BLaER1 treated with 17β-estradiol and CSF1 and Interleukin-3, amounts not matched to agents 10 nM and 100 nM (cell line): ENCODE results near the gene PPP1R3C.

ENCODE experiments used
- H3K27ac ChIP-seq, 11 experiments: shearing (Covaris generic); formaldehyde crosslinking; 2 replicates each; pipeline ENCODE4 v1.8.1; 2022
- H3K27me3 ChIP-seq, 11 experiments: shearing (Covaris generic); formaldehyde crosslinking; 2 replicates each; pipeline ENCODE4 v1.8.1; 2022
- H3K36me3 ChIP-seq, 11 experiments: shearing (Covaris generic); formaldehyde crosslinking; 2 replicates each; pipeline ENCODE4 v1.8.1; 2022
- H3K4me1 ChIP-seq, 10 experiments: shearing (Covaris generic); formaldehyde crosslinking; 2 replicates each; pipeline ENCODE4 v1.8.1; 2022
- H3K4me2 ChIP-seq, 11 experiments: shearing (Covaris generic); formaldehyde crosslinking; 2 replicates each; pipeline ENCODE4 v1.8.1; 2022
- H3K4me3 ChIP-seq, 10 experiments: shearing (Covaris generic); formaldehyde crosslinking; 2 replicates each; pipeline ENCODE4 v1.8.1; 2022
- H3K9ac ChIP-seq, 11 experiments: shearing (Covaris generic); formaldehyde crosslinking; 2 replicates each; pipeline ENCODE4 v1.8.1; 2022
- H3K9me3 ChIP-seq, 11 experiments: shearing (Covaris generic); formaldehyde crosslinking; replicated peaks in 1 of 11; 2 replicates each; pipeline ENCODE4 v1.8.1; 2022
- H4K20me1 ChIP-seq, 11 experiments: shearing (Covaris generic); formaldehyde crosslinking; 2 replicates each; pipeline ENCODE4 v1.8.1; 2022
- Cebpa-rat ChIP-seq, 11 experiments: shearing (Covaris generic); IDR thresholded peaks; 2 replicates each; pipeline ENCODE4 v1.8.1; 2022

The PPP1R3C gene

DNA sequence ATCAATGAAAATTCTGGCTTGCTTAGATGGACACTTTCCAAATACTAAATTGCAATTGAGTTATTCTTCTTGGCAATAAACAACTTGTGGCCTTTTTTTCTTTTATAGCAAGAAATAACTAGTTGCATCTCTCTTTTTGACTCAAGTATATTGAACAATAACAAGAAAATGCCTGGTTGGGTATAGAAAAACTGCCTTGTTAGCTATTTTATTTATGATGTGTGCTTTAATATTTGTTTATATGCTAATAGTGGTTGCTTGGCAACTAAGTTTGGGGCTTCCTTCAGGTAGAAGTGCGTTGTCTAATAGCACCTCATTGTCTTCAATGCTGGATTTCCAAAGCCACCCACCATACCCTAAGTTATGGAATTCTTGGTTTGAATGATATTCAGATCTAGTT, 30.1 kb upstream of the PPP1R3C start:
- Histone ChIP-seq H3K36me3 (no peaks in the 10 kb centered on the region), H4K20me1 (no peaks in the 10 kb centered on the region), H3K27me3 (no peaks in the 10 kb centered on the region), H3K4me1 (no peaks in the 10 kb centered on the region), H3K27ac (no peak overlapping the region), H3K4me3 (no peak overlapping the region), H3K4me2 (no peak overlapping the region), H3K9ac (no peak overlapping the region), H3K9me3 (peaks cover 0 to 8% (median 3%) of the 10 kb centered on the region in 11 experiments; a peak in 10 of 22 replicates)
- TF ChIP-seq Cebpa-rat (IDR thresholded peaks at IDR 0.05): no peak

DNA sequence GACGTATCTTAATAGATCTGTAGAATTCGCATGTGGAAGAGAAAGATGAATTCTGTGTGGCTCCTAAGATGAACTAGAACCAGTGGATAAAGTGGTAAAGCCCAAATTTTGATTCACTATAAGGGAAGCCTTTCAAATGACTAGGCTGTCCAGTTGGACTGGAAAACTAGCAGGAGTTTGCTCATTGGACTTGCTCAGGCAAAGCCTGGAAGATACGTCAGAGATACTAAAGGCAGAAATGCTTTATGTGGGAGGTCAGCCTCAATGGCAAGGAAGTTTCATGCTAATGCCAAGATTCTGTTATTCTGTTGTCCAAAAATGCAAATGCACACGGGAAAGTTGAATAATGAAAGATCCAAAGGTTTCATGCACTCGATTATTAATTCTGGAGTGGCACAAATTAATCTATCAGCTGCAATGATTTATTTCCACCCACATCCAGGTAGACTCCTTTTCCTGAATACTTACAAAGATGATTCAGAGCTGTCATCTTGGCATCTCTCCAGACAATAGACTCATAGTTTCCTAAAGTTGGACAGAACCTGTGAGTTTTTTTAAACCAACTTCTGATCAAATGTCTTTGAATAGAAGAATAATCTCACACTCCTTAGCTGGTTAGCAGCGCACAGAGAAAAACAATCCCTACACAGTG, 20.5 kb upstream of the PPP1R3C start:
- Histone ChIP-seq H3K9ac (no peak overlapping the region), H3K4me3 (no peak overlapping the region), H3K27me3 (no peaks in the 10 kb centered on the region), H3K4me2 (no peak overlapping the region), H4K20me1 (no peaks in the 10 kb centered on the region), H3K36me3 (no peaks in the 10 kb centered on the region), H3K4me1 (no peaks in the 10 kb centered on the region), H3K9me3 (peaks cover 0 to 16% (median 8%) of the 10 kb centered on the region in 11 experiments; a peak in 10 of 22 replicates), H3K27ac (no peak overlapping the region)
- TF ChIP-seq Cebpa-rat (IDR thresholded peaks at IDR 0.05): no peak

- no peak overlapping the region for H3K27ac ChIP-seq
These were observed 19.5 kb upstream of the PPP1R3C start for GRCh38 chr10:91652364-91652763.

GRCh38 chr10:91643700-91644099, 10.8 kb upstream of the PPP1R3C start:
- Histone ChIP-seq H3K27me3 (no peaks in the 10 kb centered on the region), H3K4me2 (no peak overlapping the region), H3K9ac (no peak overlapping the region), H3K4me3 (no peak overlapping the region), H4K20me1 (no peaks in the 10 kb centered on the region), H3K27ac (no peak overlapping the region), H3K4me1 (no peaks in the 10 kb centered on the region), H3K36me3 (no peaks in the 10 kb centered on the region), H3K9me3 (no peaks in the 10 kb centered on the region)
- no peak for TF ChIP-seq Cebpa-rat (IDR thresholded peaks at IDR 0.05)

More at GRCh38 chr10:91652364-91652763, 19.5 kb upstream of the PPP1R3C start:
- Histone ChIP-seq H3K9ac (no peak overlapping the region), H3K9me3 (peaks cover 0 to 11% (median 0%) of the 10 kb centered on the region in 11 experiments; a peak in 3 of 22 replicates), H3K4me2 (no peak overlapping the region), H3K4me1 (no peaks in the 10 kb centered on the region), H3K36me3 (no peaks in the 10 kb centered on the region), H4K20me1 (no peaks in the 10 kb centered on the region), H3K4me3 (no peak overlapping the region), H3K27me3 (no peaks in the 10 kb centered on the region)
- no peak for TF ChIP-seq Cebpa-rat (IDR thresholded peaks at IDR 0.05)

GRCh38 chr10:91642831-91643692, 10.2 kb upstream of the PPP1R3C start:
- H3K36me3 ChIP-seq: no peaks in the 10 kb centered on the region
- H3K27ac ChIP-seq: no peak overlapping the region
- no peak overlapping the region for H3K9ac ChIP-seq
- H3K4me2 ChIP-seq: no peak overlapping the region
- no peak for TF ChIP-seq Cebpa-rat (IDR thresholded peaks at IDR 0.05)
- no peaks in the 10 kb centered on the region for H3K4me1 ChIP-seq
- no peaks in the 10 kb centered on the region for H4K20me1 ChIP-seq
- no peaks in the 10 kb centered on the region for H3K9me3 ChIP-seq
- H3K4me3 ChIP-seq: no peak overlapping the region
- H3K27me3 ChIP-seq: no peaks in the 10 kb centered on the region

DNA sequence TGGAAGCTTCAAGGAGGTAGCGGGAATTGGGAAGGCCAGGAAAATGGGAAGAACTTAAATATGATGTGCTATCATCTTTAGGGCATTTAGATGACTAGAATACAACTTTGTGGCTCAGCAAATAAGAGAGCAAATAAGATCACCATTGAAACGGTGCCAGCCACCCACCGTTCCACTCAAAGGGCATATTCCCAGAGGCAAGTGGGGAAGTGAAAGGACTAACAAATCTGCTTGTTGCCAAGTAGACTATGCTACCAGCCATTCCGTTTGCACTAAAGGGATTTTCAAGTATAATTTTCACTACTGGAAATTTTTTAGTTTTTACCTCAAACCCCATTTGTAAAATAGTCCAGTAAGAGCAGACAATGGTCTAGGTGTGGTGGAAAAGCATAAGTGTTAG, 4.0 kb upstream of the PPP1R3C start:
- H3K27ac ChIP-seq: no peak overlapping the region
- H3K4me3 ChIP-seq: no peak overlapping the region
- no peaks in the 10 kb centered on the region for H4K20me1 ChIP-seq
- no peak for TF ChIP-seq Cebpa-rat (IDR thresholded peaks at IDR 0.05)
- no peak overlapping the region for H3K9ac ChIP-seq
- no peaks in the 10 kb centered on the region for H3K4me1 ChIP-seq
- H3K9me3 ChIP-seq: peaks cover 0 to 9% (median 7%) of the 10 kb centered on the region in 11 experiments; a peak in 14 of 22 replicates
- no peak overlapping the region for H3K4me2 ChIP-seq
- no peaks in the 10 kb centered on the region for H3K27me3 ChIP-seq
- no peaks in the 10 kb centered on the region for H3K36me3 ChIP-seq

DNA sequence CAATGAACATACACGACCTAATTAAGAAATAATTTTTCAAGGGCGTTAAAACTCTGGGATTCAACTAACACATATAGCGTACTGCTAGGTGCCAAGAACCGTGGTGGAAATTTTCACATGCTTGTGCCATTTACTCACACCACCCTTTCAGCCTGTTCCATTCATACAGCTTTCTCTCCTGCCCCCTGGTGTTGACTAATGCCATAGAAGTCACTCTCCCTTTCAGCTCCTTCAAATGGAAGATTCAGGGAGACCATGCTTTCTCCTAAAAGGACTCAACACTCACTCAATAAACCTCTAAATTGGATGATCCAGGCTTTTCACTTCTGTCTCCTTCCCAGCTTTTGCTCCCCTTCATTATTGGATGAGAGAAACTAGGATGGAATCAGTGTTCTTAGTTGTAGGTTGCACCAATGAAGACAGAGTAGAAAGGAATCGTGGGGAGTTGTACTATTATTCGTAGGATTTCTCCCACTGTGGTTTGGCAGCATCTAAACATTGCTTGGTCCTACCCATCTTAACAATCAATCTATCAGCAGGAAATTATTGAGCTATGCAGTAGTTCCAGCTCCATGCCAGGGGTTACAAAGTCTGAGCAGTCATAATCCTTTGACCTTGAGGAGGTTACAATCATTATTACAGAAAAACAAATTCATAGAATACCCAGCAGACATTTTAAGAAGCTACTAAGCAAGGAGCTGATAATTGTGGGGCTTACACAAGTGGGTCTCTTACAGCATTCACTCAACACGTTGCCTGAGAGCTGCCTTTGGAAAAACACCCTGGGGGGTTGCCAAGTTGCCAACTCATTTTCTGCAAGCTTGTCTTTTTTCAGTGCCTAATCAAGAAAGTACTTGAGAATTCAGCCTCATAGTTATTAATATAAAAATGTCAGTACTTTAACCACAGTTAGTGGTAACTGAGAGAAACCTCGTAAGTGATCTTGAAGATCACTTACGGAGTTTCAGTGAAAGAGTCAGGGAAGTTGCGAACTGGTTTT, 2.8 kb upstream of the PPP1R3C start:
- Histone ChIP-seq H3K9ac (no peak overlapping the region), H3K9me3 (peaks cover 0 to 9% (median 7%) of the 10 kb centered on the region in 11 experiments; a peak in 14 of 22 replicates), H3K27ac (no peak overlapping the region), H3K4me2 (no peak overlapping the region), H3K36me3 (no peaks in the 10 kb centered on the region), H3K4me3 (no peak overlapping the region), H3K27me3 (no peaks in the 10 kb centered on the region), H3K4me1 (no peaks in the 10 kb centered on the region), H4K20me1 (no peaks in the 10 kb centered on the region)
- TF ChIP-seq Cebpa-rat (IDR thresholded peaks at IDR 0.05): no peak

GRCh38 chr10:91634898-91635297, 2.0 kb upstream of the PPP1R3C start:
- Histone ChIP-seq H3K4me1 (no peaks in the 10 kb centered on the region), H3K36me3 (no peaks in the 10 kb centered on the region), H3K9me3 (peaks cover 0 to 9% (median 7%) of the 10 kb centered on the region in 11 experiments; a peak in 14 of 22 replicates), H4K20me1 (no peaks in the 10 kb centered on the region), H3K4me2 (no peak overlapping the region), H3K27me3 (no peaks in the 10 kb centered on the region), H3K9ac (no peak overlapping the region), H3K27ac (no peak overlapping the region), H3K4me3 (no peak overlapping the region)
- no peak for TF ChIP-seq Cebpa-rat (IDR thresholded peaks at IDR 0.05)

DNA sequence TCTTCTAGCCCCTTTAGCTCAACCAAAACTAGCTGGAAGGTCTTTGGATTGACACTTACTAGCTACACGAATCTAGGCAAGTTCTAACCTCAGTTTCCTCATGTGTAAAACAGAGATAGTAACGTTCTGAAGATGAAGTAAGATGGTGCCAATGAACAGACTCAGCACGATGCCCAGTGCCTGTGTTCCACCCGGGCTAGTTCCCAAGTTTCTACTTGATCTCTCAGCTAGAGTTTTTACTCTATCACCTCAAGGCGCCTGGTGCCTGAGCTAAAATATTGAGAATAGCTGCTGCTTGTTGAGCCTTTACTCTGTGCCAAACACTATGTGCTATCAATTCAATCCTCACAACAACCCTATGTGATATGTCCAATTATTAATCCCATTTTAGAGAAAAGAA, 1.4 kb upstream of the PPP1R3C start:
- no peak overlapping the region for H3K27ac ChIP-seq
- peaks cover 0 to 9% (median 7%) of the 10 kb centered on the region in 11 experiments; a peak in 14 of 22 replicates for H3K9me3 ChIP-seq
- no peaks in the 10 kb centered on the region for H3K4me1 ChIP-seq
- no peak overlapping the region for H3K9ac ChIP-seq
- H3K27me3 ChIP-seq: no peaks in the 10 kb centered on the region
- no peak overlapping the region for H3K4me3 ChIP-seq
- H3K36me3 ChIP-seq: no peaks in the 10 kb centered on the region
- H4K20me1 ChIP-seq: no peaks in the 10 kb centered on the region
- H3K4me2 ChIP-seq: no peak overlapping the region
- TF ChIP-seq Cebpa-rat (IDR thresholded peaks at IDR 0.05): no peak
